NCI-H2081 (cell line): ENCODE measurements around the gene ZNF385B.
"Not testable (repeated sequence)": the region's sequence is repeated elsewhere in the genome, so short reads cannot be mapped to it uniquely, and the experiment has no call there.

ENCODE experiments used
- DNase-seq, 2 experiments: peaks; one replicate each; lab custom pipeline; 2025; lab: John Stamatoyannopoulos, UW

The ZNF385B gene

GRCh38 chr2:179802051-179802882, 59.1 kb downstream of the ZNF385B start:
- DNase-seq = no peak

GRCh38 chr2:179800776-179801175, 60.6 kb downstream of the ZNF385B start:
- DNase-seq = no peak

GRCh38 chr2:179796213-179797007, 65.0 kb downstream of the ZNF385B start:
- no peak for DNase-seq

DNA sequence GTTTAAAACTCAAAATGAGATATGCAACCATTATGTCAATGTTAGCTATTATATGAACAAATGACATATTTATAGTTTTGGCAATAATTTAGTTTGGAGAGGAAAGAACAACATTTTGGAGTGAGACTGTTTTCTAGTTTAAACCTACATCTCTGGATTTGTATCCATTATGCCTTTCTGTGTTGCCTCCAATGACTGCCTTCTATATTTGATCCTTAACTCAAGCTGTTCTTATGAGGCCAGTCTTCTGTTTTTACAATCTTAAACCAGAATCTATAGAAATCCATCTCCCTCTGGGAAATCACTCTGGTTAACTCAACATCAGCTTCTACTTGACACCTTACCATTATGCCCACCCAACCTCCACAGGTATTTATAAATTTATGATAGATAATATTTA, 67.5 kb downstream of the ZNF385B start:
- DNase-seq = no peak

GRCh38 chr2:179793238-179793637, 68.2 kb downstream of the ZNF385B start:
- no peak for DNase-seq

DNA sequence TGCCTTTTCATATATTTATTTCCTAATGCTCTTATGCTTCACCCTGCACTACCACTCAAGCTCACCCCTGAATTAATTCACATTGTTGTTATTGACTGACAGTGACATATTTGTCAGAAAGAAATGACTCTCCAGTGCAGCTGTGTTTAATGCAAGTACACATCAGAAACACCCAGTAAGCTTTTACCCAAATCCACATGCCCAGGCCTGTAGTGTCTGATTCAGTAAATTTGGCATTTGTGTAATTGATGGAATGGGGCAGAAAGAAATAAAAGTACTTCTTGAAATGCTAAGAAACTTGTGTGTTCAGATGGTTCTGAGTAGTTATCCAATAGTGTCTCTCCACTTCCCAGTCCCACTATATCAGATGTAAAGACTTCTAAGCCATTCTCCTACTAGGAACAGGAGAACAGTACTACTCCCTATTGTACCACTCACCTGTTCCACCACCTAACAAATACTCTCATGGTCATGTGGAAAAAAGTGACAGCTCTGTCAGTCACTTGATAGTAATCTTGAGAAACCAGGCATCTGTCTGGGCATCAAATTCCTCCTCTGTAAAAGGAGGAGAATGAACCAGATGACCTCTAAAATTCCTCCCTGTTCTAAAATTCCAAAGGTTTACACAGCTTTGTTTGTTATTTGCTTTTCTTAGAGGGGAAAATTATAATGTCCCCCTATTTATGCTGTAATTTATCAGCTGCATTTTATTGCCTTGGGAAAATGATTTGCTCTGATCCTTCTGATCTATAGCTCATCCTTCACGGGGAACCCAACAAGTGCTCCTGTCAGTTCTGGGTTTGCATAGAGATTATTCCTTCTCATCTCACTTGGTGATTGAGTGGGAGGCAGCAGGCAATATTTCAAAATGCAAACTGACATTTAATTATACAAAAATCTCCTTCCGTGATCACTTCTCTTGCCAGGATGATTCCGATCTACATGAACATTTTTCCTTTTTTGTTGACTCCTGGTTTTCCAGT, 70.9 kb downstream of the ZNF385B start:
- peak in 1 of 2 experiments; percentile 7 for DNase-seq

- DNase-seq = no peak
These were observed 73.3 kb downstream of the ZNF385B start for GRCh38 chr2:179788104-179788503.

DNA sequence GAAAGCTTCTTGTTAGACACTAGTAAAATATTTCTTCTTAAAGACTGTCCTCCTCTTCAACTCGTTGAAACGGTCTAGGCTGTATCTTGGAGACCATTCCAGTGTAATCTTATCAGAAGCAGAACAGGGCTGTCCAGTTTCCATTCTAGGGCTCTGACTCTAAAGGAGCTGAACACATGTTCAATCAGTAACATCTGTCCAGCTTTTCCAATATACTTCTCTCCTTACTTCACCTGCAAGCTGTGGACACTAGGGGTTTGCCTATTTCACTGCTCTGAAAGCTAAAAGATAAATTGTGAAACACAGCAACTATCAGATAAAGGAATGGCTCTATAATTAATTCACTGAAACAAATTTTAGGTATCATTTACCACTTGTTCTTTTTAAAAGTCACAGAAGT, 73.8 kb downstream of the ZNF385B start:
- DNase-seq = no peak

- DNase-seq = no peak
These were observed 75.5 kb downstream of the ZNF385B start for GRCh38 chr2:179785902-179786301.

DNA sequence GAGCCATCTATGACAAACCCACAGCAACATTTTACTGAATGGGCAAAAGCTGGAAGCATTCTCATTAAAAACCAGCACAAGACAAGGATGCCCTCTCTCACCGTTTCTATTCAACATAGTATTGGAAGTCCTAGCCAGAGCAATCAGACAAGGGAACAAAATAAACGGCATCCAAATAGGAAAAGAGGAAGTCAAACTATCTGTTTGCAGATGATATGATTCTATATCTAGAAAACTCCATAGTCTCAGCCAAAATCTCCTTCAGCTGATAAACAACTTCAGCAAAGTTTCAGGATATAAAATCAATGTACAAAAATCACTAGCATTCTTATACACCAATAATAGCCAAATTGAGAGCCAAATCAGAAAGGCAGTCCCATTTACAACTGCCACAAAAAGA, 79.1 kb downstream of the ZNF385B start:
- not testable (repeated sequence) for DNase-seq

DNA sequence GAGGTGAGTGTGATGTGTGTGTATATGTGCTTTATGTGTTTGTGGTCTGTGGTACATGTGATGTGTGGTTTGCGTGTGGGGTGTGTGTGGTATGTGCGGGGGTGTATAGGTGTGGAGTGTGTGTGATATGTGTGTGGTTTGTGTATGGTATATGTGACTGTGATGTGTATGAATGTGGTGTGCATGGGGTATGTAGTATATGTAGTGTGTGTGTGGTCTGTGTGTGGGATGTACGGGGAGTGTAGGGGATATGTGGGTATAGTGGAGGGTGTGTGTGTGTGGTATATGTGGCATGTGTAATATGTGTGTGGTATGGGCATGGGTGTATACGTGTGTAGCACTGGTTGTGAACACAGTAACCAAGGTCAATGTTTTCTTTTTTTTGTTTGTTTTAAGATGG, 87.4 kb downstream of the ZNF385B start:
- no peak for DNase-seq

DNA sequence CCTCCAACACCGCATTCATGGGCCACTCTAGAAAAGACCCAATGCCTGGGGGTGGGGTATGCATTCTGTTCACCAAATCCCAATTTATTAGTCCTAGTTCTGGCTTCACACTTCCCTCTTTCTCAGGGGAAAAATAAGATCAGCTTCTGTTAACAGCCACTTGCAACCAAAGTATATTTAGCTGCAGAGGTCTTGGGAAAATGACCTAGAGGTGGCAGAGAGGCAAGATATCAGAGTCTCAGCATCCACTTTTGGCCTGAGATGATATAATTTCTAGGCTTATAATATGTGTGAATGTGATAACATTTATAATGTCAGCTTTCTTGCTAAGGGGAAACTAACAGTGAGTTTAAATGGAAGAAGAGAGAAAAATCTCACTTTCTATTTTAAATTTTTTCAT, 89.1 kb downstream of the ZNF385B start:
- DNase-seq = no peak

- no peak for DNase-seq
These were observed 89.6 kb downstream of the ZNF385B start for GRCh38 chr2:179771791-179772190.

DNA sequence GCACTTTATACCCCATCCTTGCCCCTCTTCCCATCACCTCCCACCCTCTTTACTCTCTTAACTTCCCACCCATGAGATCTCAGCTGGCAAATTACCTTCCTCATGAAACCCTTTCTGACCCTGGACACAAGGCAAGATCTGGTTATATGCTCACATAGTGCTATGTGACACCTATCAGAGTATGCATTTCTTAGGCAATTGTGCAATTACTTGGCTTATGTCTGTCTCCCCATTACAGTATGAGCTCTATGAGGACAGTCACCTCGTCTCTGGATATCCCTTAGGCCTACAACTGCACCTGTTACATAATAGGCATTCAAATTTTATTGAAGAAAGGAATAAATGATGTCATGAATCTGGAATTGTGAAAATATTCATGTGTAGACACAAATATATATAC, 91.4 kb downstream of the ZNF385B start:
- no peak for DNase-seq

DNA sequence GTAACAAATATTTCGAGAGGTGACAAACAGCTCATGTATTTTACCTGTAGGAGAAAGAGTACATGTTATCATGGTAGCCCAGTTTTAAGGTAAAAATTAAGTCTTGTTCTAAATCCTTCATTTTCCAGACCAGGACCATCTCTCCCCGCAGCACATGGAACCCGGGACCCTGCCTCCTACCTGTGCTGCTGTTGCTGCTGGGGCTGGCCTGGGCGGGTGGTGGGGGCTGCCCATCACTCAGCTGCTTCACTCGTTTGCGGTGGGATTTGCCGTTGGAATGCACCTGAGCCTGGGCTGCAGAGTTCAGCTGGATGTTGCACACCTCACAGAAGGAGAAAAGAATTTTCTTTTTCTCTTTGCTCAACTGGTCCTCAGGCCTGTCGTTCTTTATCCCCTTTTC, 92.1 kb downstream of the ZNF385B start:
- DNase-seq = no peak

GRCh38 chr2:179768765-179769164, 92.6 kb downstream of the ZNF385B start:
- DNase-seq = peak; percentile 36 to 71

GRCh38 chr2:179765666-179766065, 95.7 kb downstream of the ZNF385B start:
- no peak for DNase-seq

- no peak for DNase-seq
These were observed 96.7 kb downstream of the ZNF385B start for GRCh38 chr2:179764710-179765109.

GRCh38 chr2:179758636-179759035, 102.8 kb downstream of the ZNF385B start:
- DNase-seq = no peak

DNA sequence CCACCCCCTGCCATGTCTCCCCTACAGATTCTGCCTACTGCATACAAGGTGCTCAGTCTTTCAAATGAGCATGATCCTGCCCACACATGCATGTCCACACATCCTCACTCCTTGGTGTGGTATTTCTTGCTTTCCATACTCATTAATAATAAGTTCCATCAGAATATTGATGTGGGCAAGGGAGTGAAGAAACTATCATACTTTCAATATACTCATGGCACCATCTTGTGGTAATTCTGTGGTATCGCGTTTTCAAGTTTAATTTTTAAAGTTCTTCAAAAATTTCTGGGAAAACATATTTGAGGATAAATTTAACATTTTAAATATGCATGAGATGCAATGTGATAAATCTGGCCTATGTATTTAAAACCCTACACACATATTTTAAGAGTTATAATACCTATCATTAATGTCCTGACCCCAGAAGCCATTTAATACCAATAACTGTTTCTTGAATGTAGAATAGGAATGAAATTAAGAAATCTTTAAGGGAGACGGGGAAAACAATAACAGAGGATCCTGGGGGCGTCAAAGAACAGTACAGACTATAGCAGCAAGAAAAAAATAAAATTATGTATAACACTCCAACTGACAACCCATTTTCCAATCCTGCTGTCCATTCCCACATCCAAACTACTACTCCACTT, 110.1 kb downstream of the ZNF385B start:
- peak in 1 of 2 experiments; percentile 1 for DNase-seq

DNA sequence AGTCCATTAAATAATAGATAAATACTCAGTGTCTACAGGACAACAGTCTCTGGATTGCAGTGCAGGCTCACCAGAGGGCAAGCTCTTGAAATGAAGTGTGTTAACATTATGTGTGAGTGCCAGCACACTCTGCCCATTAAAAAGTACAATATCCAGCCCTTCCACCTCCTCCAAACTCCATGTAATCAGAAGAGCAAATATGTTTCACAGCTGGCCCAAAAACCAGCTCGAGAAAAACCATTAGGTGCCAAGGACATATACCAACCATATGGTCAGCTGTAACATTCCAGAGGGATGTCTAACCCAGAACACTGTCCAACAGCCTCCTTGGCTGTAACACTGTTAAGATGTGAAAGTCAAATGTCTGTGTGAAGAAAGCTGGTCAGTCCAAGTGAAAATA, 112.2 kb downstream of the ZNF385B start:
- DNase-seq = no peak

DNA sequence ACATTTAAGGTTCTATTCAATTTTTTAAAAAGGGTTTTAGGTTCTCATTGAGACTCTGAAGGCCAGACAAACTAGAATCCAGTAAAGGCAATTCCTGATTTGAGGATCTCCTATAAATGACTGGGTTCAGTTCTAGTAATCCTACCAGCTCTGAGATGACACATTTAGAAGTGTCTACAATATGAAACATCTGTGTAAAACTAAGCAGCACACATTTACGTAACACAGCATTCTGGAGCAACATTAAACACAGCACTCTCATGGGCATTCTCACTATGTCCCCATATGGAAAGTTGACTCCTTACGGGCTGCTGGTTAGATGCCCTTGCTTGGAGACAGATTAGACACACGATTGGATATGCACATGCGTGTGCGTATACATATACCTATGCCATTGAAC, 114.4 kb downstream of the ZNF385B start:
- no peak for DNase-seq
